Mesodermal cell (in vitro differentiated cells): ENCODE measurements around the gene PSTPIP2.

Source experiments
- H3K27ac ChIP-seq: 2 replicates; pipeline ENCODE4 v1.7.0; 2013; ENCODE audit warnings: mild to moderate bottlenecking, low read depth, low read length, moderate library complexity; ENCODE audit not compliant: severe bottlenecking
- H3K36me3 ChIP-seq: 2 replicates; pipeline ENCODE4 v1.7.1; 2013; ENCODE audit warnings: mild to moderate bottlenecking, low read length, moderate library complexity; ENCODE audit not compliant: control insufficient read depth, insufficient read depth
- H3K4me1 ChIP-seq: one replicate; pipeline ENCODE4 v1.7.1; 2013; ENCODE audit warnings: mild to moderate bottlenecking, low read length; ENCODE audit not compliant: insufficient read depth, control insufficient read depth, poor library complexity, severe bottlenecking
- H3K4me3 ChIP-seq: 2 replicates; pipeline ENCODE4 v1.7.0; 2013; ENCODE audit warnings: low read length, control low read depth, mild to moderate bottlenecking; ENCODE audit not compliant: insufficient read depth, poor library complexity, severe bottlenecking; ENCODE audit errors: extremely low read depth
- H3K9me3 ChIP-seq: 2 replicates; pipeline ENCODE4 v1.7.1; 2013; ENCODE audit warnings: mild to moderate bottlenecking, low read length, moderate library complexity; ENCODE audit not compliant: control insufficient read depth
- WGBS, 2 experiments: methylation state at CpG; one replicate each; pipeline ENCODE4 v1.1.5; 2013; ENCODE audit warnings: missing lambda C conversion rate in 2 of 2; ENCODE audit not compliant: insufficient coverage in 2 of 2; 5-methylcytosine and 5-hydroxymethylcytosine counted together

PSTPIP2 gene

DNA sequence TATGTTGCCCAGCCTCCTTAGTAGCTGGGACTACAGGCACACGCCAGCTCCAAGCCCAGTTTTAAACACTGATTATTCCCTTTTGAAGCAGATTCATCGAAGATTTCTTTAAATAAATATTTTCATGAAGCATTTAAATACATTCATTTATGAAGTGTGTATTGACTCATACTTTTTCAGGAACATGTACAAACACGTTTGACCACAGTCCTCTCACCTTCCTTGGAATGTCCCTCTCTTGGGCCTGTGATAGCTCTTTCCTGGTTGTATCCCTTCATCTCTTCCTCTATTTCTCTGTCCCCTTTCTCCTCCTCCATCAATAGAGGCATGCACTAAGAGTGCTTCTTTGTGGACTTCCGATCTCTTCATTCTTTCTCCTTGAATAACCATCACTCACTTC is 2.5 kb downstream of the PSTPIP2 start:
- WGBS, 2 experiments, result 70 to 97% methylated on average over 2 of the region's 4 CpGs
- Histone ChIP-seq H3K4me1 (peaks cover 3% of the 10 kb centered on the region), H3K9me3 (peaks cover 4% of the 10 kb centered on the region), H3K4me3 (no peak overlapping the region), H3K27ac (no peak overlapping the region), H3K36me3 (peaks cover 4% of the 10 kb centered on the region)

DNA sequence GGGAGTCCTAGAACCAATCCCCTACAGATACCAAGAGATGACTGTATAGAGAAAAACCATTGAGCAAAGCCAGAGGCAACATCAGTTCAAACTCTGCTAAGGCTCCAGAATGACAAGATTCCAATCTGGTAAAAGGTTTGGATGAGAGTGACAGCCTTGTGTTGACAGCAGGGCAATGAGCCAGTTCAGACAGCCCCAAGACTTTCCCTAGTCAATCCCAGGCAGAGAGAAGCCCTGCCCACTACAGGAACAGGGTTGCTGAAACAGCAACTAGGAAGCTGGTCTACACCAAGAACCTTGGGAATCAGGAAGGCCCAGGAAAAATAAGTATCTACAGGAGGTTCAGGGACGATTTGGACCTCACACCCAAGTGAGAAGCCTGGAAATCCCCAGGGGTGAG is 3.3 kb downstream of the PSTPIP2 start:
- Histone ChIP-seq H3K27ac (no peak overlapping the region), H3K36me3 (peaks cover 4% of the 10 kb centered on the region), H3K4me3 (no peak overlapping the region), H3K9me3 (peaks cover 4% of the 10 kb centered on the region), H3K4me1 (peaks cover 3% of the 10 kb centered on the region)
- 67 to 73% methylated on average over 1 of the region's 1 CpG for WGBS, 2 experiments

DNA sequence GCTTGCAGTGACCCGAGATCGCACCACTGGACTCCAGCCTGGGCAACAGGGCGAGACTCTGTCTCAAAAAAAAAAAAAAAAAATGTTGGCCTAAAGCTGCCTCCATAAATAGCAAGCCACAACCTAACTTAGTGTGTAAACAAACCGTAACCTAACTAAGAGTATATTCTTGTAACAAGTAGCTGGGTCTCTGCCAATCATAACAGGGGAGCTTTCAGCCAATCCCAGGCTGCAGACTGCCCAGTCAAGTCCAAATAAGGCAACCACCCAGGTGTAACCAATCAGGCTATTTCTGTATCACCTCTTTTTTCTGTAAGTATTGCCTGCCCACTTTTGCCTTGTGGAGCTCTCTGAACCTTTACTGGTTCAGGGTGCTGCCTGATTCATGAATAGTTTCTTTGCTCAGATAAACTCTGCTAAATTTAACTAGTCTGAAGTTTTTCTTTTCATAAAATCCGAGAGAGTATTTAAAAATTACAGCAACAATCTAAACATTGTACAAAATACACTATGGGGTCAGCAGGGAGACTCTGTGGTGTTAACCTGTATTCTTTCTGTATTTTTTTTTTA is 4.5 kb downstream of the PSTPIP2 start:
- H3K4me3 ChIP-seq, result no peak overlapping the region
- H3K4me1 ChIP-seq, result peaks cover 2% of the 10 kb centered on the region
- WGBS, 2 experiments, result no CpG with 5 or more reads among the region's 5 CpGs
- peaks cover 4% of the 10 kb centered on the region for H3K9me3 ChIP-seq
- peaks cover 10% of the 10 kb centered on the region for H3K36me3 ChIP-seq
- no peak overlapping the region for H3K27ac ChIP-seq

DNA sequence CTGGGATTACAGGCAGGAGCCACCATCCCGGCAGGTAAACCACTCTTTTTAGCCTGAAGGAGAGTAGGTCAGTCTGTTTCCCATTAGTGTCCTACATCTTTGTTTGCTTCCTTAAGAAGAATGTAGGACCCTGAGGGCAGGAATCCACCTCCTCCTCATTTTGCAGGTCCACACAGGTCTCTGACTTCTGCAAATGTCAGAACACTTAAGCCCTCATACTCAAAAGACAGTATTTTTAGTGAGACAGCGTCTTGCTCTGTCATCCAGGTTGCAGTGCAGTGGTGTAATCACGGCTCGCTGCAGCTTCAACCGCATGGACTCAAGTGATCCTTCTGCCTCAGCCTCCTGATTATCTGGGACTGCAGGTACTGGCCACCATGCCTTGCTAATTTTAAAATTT is 9.3 kb downstream of the PSTPIP2 start:
- peaks cover 10% of the 10 kb centered on the region for H3K36me3 ChIP-seq
- H3K4me3 ChIP-seq, result no peak overlapping the region
- no peaks in the 10 kb centered on the region for H3K4me1 ChIP-seq
- H3K9me3 ChIP-seq, result peaks cover 4% of the 10 kb centered on the region
- 90 to 92% methylated on average over 4 to 5 of the region's 5 CpGs for WGBS, 2 experiments
- no peak overlapping the region for H3K27ac ChIP-seq

DNA sequence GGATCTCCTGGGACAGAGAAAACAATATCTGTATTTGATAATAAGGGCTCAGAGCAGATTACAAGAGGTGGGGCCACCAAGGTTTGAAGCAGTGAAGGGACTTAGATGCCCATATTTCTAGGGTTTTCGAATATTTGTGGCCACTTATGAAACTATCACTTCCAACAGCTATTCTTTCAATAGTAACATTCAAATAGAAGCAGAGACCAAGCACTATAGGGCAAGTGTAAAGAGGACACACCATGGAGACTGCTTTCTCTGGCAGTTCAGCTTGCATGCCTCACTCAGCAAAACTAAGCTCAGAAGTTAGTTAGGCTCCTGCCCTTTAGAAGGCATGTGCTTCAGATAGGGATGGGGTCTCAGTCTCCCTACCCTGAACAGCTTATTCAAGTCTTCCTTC is 10.3 kb downstream of the PSTPIP2 start:
- H3K9me3 ChIP-seq, result no peaks in the 10 kb centered on the region
- WGBS, 2 experiments, result 100% methylated on average over 1 of the region's 1 CpG; no CpG with 5 or more reads in 1 of the 2 experiments

DNA sequence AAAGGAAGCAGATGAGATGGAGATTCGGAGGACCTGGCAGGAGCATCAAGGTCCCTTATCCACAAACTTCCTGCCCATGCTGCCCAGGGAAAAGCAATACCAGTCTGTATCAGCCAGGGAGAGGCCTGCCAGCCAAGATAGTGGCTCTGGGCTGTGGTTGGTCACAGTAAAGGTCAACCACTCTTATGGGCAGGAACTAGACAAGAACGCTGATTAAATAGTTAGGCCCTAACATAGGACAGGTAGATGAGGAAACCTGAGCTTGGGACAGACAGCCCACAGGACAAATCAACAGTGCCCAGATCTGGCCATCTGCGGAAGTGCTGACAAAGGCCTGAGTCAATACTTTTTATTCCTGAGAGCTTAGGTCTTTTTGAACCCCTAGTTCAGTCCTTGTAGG is 10.7 kb downstream of the PSTPIP2 start:
- Histone ChIP-seq H3K4me1 (no peaks in the 10 kb centered on the region), H3K4me3 (no peak overlapping the region), H3K27ac (no peak overlapping the region), H3K36me3 (peaks cover 7% of the 10 kb centered on the region), H3K9me3 (no peaks in the 10 kb centered on the region)
- 79 to 93% methylated on average over 3 of the region's 3 CpGs for WGBS, 2 experiments

More for the DNA sequence above, 10.3 kb downstream of the PSTPIP2 start:
- Histone ChIP-seq H3K4me1 (no peaks in the 10 kb centered on the region), H3K36me3 (peaks cover 5% of the 10 kb centered on the region), H3K27ac (no peak overlapping the region), H3K4me3 (no peak overlapping the region)

DNA sequence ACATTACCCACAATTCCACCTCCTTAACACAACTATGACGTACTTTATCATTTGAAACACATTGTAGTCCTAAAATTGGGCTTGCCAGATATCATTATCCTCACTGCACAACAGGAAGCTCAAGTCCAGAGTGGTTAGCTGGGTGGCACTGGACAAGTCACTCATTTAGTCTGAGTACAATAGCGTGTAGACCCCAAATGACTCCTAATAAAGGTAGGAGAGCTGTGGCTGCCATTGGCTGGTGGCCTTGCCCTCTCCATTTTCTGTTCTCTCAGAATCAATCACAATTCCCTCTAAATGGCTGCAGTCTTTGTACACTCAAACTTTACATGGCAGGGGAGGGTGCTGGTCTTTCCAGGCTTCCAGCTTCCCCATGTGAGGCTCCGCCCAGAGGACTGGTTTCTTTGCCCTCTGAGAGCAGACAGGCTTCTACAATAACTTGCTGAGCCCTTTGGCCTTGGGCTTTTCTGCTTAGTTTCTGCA is 11.7 kb downstream of the PSTPIP2 start:
- Histone ChIP-seq H3K9me3 (no peaks in the 10 kb centered on the region), H3K4me3 (no peak overlapping the region), H3K36me3 (peaks cover 9% of the 10 kb centered on the region), H3K27ac (no peak overlapping the region), H3K4me1 (no peaks in the 10 kb centered on the region)
- 91 to 96% methylated on average over 3 of the region's 3 CpGs for WGBS, 2 experiments

DNA sequence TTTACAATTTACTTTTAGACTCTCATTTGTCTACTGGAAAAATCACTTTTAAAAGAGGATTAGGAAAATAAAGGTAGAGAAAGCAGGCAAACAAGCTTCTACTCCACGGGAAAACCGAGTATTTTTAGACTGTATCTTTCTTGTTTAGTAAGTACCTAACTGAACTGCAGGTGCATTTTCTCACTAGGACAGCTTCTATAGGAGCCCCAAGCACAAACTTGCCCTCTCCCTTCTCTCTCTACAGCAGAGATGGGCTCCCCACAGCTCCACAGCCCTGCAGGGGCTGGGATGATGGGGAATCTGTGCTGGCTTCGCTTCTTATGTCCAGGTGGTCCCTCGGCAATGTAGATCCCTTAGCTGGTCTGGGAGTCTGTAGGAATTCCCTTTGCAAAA is 16.2 kb downstream of the PSTPIP2 start:
- H3K27ac ChIP-seq, result no peak overlapping the region
- H3K4me3 ChIP-seq, result no peak overlapping the region
- peaks cover 4% of the 10 kb centered on the region for H3K36me3 ChIP-seq
- WGBS, 2 experiments, result no CpG with 5 or more reads among the region's 4 CpGs
- no peaks in the 10 kb centered on the region for H3K9me3 ChIP-seq
- H3K4me1 ChIP-seq, result peaks cover 20% of the 10 kb centered on the region

DNA sequence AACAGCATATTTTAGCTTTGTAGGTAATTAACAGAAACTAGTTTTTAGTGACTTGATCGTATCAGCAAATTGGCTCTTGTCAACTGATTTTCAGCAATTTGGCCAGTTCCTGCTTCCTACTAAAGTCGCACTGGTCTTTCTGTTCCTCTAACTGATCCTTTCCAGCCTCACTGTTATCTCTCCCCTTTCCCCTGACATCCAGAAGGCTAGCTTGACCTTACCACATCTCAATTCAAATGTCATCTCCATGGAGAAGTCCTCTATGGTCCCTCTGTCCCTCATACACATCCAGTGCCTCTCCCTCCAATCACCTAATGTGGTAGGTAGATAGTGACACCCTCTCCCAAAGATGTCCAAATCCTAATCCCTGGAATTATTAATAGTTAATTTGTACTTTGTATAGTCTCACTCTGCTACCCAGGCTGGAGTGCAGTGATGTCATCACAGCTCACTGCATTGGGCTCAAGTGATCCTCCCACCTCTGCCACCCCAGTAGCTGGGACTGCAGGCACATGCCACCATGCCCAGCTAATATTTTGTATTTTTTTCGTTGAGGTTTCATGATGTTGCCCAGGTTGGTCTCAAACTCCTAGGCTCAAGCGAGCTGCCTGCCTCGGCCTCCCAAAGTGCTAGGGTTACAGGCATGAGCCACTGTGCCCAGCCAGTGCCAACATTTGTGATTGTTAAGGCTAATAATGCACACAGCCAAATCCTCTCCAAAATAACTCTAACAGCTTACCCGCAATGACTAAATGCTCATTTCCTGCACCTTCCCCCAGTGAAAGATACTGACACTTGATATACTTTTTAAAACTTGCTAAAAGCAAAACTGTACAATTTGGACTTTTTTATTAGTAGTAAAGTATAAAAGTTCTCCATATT is 16.9 kb downstream of the PSTPIP2 start:
- 93 to 94% methylated on average over 5 of the region's 6 CpGs for WGBS, 2 experiments
- Histone ChIP-seq H3K4me3 (no peak overlapping the region), H3K9me3 (no peaks in the 10 kb centered on the region), H3K36me3 (peaks cover 4% of the 10 kb centered on the region), H3K27ac (no peak overlapping the region), H3K4me1 (peaks cover 20% of the 10 kb centered on the region)

DNA sequence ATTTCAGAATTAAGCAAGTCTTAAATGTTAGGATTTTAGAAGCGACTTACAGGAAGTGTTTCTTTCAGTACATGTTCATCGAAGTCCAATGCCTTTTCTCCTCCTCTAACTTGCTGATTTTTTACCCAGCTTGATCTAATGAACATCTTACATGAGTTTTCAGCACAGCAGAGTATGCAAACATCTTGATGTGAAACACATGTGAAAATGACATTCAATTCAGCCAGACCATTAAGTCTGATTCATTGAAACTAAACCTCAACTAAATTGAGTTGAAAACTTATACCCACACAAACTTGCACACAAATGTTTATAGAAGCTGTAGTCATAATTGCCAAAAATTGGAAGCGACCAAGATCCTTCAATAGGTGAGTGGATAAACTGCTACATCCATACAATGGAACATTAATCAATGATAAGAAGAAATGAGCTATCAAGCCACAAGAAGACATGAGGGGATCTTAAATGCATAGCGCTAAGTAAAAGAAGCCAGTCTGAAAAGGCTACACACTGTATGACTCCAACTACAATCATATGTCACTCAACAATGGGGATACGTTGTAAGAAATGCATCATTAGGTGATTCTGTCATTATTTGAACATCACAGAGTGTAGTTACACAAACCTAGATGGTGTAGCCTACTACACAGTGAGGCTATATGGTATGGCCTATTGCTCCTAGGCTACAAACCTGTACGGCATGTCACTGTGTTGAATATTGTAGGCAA is 18.5 kb downstream of the PSTPIP2 start:
- Histone ChIP-seq H3K4me1 (peaks cover 20% of the 10 kb centered on the region), H3K27ac (no peak overlapping the region), H3K9me3 (no peaks in the 10 kb centered on the region), H3K36me3 (peaks cover 4% of the 10 kb centered on the region), H3K4me3 (no peak overlapping the region)
- WGBS, 2 experiments, result 80 to 89% methylated on average over 1 to 3 of the region's 6 CpGs
